Measurements from ENCODE around the gene VGF.
A peak's percentile ranks its signal among the peaks of the same experiment; 100 is the strongest.

VGF gene

GRCh38 chr7:101185258-101185839, 20.0 kb upstream of the VGF start:
- DNase-seq: no peak

GRCh38 chr7:101180130-101180755, 14.9 kb upstream of the VGF start, which contains the start of gene NAT16:
Gene NAT16, minus strand, starts transcription at chr7:101180293. Its CDS starts 5,486 bp downstream, at chr7:101174807.
- no peak for DNase-seq

- no peak for DNase-seq
These were observed 14.3 kb upstream of the VGF start for GRCh38 chr7:101179713-101180112.

GRCh38 chr7:101179117-101179516, 13.7 kb upstream of the VGF start:
- DNase-seq: no peak

- no peak for DNase-seq
These were observed 12.3 kb upstream of the VGF start for GRCh38 chr7:101177644-101178043.

- no peak for DNase-seq
These were observed 10.3 kb upstream of the VGF start for GRCh38 chr7:101175664-101176063.

- no peak for DNase-seq
These were observed 9.0 kb upstream of the VGF start for GRCh38 chr7:101174322-101174854.

- DNase-seq: no peak
These were observed 8.4 kb upstream of the VGF start for GRCh38 chr7:101173752-101174244.

- no peak for DNase-seq
These were observed 7.7 kb upstream of the VGF start for GRCh38 chr7:101172854-101173751.

- DNase-seq: no peak
These were observed 6.9 kb upstream of the VGF start for GRCh38 chr7:101172005-101172853.

GRCh38 chr7:101171442-101171837, 6.1 kb upstream of the VGF start:
- no peak for DNase-seq

- no peak for DNase-seq
These were observed 5.5 kb upstream of the VGF start for GRCh38 chr7:101170617-101171441.

- DNase-seq: peak; percentile 62
These were observed 4.6 kb upstream of the VGF start for GRCh38 chr7:101169838-101170551.

GRCh38 chr7:101169110-101169837, 3.9 kb upstream of the VGF start:
- DNase-seq: no peak

- DNase-seq: no peak
These were observed 3.2 kb upstream of the VGF start for GRCh38 chr7:101168412-101169049.

- no peak for DNase-seq
These were observed 2.5 kb upstream of the VGF start for GRCh38 chr7:101167645-101168411.

GRCh38 chr7:101166909-101167644, 1.7 kb upstream of the VGF start:
- no peak for DNase-seq

- no peak for DNase-seq
These were observed 1.2 kb upstream of the VGF start for GRCh38 chr7:101166648-101166908.

All from left hindlimb (tissue), 1 donor.